Stimulated activated CD4-positive, alpha-beta T cell treated with anti-CD3 and anti-CD28 coated beads, Interleukin-1b, Interleukin-23, amount 100 ng/mL, for 48 hours (primary cell): ENCODE measurements around the gene XXYLT1.
"Not testable (repeated sequence)": the region's sequence is repeated elsewhere in the genome, so short reads cannot be mapped to it uniquely, and the experiment has no call there.

Experiments
- DNase-seq: peaks from one replicate; pipeline ENCODE4 v3.0.0-alpha.2; 2020

XXYLT1 gene, protein sequence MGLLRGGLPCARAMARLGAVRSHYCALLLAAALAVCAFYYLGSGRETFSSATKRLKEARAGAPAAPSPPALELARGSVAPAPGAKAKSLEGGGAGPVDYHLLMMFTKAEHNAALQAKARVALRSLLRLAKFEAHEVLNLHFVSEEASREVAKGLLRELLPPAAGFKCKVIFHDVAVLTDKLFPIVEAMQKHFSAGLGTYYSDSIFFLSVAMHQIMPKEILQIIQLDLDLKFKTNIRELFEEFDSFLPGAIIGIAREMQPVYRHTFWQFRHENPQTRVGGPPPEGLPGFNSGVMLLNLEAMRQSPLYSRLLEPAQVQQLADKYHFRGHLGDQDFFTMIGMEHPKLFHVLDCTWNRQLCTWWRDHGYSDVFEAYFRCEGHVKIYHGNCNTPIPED

DNA sequence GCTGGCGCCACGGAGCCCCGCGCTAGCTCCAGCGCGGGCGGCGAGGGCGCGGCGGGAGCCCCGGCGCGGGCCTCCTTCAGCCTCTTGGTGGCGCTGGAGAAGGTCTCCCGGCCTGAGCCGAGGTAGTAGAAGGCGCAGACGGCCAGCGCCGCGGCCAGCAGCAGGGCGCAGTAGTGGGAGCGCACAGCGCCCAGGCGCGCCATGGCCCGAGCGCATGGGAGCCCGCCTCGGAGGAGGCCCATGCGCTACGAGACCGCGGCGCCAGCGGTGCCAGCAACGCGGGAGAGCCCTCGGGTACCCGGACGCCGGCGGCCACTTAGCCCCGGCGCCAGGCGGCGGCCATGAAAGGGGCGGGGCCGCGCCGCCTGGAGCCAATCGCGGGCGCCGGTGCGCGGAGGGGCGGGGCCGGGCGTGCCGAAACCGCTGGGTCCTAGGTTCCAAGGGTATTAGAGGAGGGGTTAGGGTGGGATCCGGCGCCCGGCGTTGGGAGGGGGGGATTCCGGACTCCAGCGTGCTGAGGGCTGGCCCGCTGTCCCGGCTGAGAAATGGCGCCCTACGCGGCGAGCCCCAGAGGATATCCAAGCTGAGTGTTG is at the start of gene XXYLT1:
Gene XXYLT1, minus strand, starts transcription at position 343 of the 593 bp plus-strand sequence. Its CDS starts 101 bp downstream, at position 242.
- DNase-seq: peak; percentile 86

- DNase-seq: no peak
Observed at GRCh38 chr3:195319060-195319459, 48.1 kb upstream of the XXYLT1 start.

- DNase-seq: no peak
Observed at GRCh38 chr3:195312714-195313113, 41.8 kb upstream of the XXYLT1 start.

DNA sequence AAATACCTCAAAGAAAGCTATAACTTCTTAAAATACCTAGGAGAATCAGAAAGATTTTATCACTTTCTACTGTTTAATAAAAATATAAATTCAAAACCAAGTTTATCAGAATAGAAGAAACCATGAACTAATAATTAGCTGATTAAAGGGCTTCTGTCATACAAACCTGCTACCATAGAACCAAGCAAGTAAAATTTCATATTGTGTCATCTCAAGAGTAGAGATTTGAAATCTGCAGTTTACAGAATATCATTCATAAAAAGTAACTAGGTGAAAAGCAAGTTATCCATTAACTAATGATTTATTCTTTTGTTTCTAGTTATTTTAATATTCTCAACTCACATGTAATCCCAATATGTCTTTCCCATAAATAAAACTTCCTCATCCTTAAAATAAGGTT is 36.8 kb upstream of the XXYLT1 start:
- DNase-seq: no peak

DNA sequence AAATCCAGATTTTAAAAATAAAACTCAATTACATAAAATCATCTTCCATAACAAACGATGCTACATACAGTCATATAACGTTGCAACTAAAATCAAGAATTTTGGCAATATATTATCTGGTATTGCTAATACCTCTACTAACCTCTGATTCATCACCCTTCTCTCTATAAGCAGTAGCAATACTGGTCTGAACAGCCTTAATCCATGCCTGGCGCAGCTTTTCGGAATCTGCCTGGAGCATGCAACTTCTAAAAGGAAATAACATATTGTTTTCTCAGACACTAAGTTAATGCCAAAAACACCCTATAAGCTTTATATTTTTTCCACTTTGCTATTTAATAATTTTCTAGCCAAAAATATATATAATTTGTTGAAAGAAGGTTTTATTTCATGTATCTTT is 35.4 kb upstream of the XXYLT1 start:
- no peak for DNase-seq

DNA sequence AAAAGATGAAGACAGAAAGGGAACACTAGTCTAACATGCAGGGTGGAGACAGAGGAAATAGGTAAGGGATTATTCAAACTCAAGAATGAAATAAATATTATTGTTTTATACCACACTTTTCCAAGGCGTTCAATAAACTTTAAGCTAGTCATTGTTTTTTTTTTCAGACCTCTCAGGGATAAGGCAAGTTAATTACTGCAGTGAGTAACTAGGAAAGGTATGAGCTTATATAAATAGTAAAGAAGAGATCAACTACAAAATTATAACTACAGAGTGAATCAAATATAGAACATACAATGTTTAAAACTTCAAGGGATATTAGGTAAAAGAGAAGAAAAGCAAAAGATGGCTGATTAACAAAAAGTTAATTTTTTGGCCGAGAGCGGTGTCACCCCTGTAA is 31.5 kb upstream of the XXYLT1 start:
- no peak for DNase-seq

GRCh38 chr3:195297446-195297845 is 26.5 kb upstream of the XXYLT1 start:
- no peak for DNase-seq

DNA sequence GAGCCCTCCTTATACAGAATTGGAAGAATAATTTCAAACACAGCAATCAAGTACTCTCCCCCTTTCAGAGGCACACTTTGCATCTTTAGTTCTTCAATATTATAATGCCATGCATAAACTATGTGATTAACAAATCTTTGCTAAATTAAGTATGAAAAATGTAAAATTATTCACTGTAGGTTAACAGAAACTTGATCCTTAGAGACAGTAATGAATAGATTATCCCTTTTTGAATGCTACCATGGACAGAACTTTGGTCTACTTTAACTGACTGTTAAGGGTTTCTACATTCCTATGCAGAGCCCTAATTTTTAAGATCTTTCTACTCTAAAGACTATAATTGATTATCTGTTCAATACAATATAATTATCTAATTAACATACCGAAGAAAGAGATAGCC is 25.7 kb upstream of the XXYLT1 start:
- no peak for DNase-seq

DNA sequence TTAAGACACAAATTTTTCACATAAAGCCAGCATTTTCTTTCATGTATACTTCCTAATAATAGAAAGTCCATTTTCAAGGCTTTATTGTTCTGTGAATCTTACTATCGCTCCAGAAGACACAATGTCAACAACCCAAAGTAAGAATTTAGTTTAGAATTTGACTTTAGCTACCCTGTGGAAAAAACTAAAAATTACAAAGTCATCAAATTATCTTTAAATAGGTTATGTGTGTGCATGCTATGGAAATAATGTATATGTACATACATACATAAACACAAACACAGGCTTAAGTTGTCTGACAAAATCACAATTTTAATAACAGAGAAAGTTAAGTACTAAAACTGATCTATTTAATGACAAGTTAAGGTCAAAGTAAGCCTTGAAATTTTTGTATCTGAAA is 20.2 kb upstream of the XXYLT1 start:
- no peak for DNase-seq

DNA sequence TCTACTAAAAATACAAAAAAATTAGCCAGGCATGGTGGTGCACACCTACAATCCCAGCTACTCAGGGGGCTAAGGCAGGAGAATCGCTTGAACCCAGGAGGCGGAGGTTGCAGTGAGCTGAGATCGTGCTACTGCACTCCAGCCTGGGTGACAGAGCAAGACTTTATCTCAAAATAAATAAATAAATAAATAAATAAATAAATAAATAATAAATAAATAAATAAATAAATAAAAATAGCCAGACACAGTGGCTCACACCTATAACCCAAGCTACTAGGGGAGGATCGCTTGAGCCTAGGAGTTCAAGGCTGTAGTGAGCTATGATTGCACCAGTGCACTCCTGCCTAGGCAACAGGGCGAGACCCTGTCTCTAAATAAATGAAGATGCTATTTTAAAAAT is 19.7 kb upstream of the XXYLT1 start:
- DNase-seq: not testable (repeated sequence)

DNA sequence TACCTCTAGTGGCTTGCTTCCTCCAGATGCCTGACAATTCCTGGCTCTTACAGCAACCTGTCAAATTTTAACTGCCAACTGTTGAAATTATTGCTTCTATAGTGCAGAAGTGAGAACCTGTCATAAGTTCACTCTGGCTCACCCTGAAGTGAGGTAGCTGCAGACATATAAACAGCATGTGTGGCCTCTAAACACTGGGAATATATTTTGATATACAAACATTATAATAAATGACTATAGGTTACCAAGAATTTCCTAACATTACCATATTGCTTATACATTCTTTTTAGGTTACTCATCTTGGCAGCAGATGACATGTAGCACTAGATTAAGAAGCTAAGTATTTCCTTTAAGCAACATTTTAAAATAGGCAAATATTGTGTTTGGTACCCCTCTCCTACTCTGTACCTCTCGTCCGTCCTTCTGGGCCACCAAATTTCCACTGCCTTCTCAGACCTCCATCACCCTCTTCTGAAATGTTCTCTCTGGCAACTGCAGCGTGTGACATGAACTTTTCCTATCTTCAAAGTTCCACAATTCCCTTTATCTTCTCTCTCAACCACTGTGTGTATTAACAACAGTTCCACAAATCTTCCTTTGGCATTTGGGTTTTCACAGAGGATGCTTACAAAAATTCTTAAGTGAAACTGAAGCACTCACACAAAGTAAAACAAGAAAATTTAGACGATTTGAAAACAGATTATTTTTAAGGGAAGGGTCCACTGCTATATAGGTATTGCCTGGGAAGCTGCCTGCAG is 15.3 kb upstream of the XXYLT1 start:
- DNase-seq: no peak

GRCh38 chr3:195285372-195285771 is 14.4 kb upstream of the XXYLT1 start:
- DNase-seq: no peak

- no peak for DNase-seq
Observed at GRCh38 chr3:195284842-195285241, 13.9 kb upstream of the XXYLT1 start.

GRCh38 chr3:195282961-195283360 is 12.0 kb upstream of the XXYLT1 start:
- no peak for DNase-seq

DNA sequence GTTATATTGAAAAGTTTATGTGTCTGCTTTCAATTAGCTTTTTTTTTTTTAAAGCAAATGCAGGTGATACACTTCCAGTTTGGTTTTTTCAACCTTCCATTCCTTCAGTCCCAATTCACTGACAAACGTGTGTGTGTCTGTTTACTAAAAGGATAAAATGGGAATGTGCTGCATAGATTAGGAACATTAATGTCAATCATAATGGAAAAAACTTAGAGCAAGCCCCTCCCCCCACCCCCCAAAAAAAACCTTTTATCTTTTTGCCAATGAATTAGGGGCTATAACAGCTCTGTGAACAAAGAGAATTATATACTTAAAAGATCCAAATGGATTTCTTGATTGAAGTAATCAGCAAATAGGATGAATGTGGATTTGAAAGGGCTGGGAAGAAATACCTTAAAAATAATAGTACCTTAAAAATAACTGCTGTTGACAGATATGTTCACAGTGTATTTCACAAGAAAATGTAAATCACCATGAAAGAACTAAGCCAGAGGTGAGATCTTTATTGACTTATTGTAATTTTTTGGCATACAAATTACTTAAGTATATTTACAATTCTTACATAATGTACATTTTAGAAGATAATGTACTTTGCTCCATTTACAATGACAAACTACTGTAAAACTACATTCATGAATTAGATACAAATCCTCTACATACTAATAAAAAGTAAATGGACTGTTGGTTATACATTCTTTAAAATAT is 3.5 kb upstream of the XXYLT1 start:
- no peak for DNase-seq

DNA sequence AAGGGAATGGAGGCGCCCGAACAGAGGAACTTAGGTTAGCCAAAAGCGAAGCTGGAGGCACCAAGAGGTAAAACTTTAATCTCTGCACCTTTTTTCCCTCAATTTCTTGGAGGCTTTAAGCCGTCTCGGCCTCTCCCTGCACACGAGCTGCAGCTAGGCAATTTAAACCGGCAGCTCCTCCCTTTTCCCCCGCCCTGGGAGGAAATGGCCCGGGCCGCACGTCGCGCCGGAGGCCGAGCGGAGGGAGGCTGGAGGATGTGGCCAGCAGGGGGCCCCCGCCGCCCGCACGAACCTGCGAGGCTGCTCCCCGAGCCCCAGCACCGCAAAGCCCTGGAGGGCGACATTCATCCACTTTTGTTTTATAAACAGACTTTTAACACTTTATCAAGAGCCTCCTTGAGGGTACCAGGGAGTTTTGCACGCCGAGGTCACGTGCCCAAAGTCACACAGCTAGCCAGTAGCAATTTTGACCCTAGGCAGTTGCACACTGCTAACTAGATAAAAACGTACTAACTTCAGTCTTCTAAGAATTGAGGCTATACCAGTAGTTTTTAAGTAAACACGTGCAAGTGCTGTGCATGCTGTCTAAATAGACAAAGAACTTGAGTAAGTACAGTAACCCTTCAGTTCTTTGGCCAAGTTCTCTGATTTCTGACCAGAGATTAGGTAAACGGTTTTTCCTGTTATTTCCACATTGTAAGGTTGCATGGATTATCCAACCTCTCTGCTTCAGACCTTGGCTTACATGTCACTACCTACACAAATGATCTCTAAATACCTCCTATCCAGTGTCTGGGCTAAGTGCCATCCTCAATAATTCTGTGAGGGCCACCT is 668 bp upstream of the XXYLT1 start:
- peak; percentile 87 for DNase-seq

- peak; percentile 38 for DNase-seq
Observed at GRCh38 chr3:195270079-195270816, 711 bp downstream of the XXYLT1 start.

DNA sequence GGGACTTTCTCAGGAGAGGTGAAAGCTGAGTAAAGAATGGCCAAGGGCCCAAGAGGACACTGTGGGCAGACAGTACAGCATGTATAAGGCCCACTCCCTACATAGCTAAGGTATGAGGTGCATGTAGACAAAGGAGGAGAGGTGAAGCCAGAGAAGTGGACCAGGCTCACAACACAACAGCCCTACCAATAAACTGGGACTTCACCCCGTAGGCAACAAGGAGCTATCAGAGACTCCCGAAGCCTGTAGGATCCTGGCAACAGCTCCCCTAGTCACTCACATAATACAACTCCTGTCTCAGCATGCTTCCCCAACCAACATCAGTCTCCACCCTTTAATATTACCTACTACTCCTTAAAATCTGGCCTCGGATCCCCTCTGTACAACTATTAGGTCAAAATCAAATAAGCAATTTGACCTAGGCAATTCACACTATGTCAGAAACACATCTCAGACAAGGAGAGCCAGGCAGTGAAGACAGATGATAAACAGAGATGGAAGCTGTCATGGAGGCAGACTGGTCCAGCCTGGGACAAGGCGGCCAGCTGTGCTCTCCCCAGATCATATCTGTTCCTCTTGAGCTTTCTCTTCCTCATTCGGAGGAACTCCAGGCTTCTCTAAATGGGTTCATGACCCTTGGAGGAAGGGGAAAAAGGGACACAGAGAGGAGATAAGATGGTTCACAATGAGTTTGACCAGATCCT is 1.4 kb downstream of the XXYLT1 start:
- DNase-seq: no peak

- no peak for DNase-seq
Observed at GRCh38 chr3:195268576-195269309, 2.2 kb downstream of the XXYLT1 start.

DNA sequence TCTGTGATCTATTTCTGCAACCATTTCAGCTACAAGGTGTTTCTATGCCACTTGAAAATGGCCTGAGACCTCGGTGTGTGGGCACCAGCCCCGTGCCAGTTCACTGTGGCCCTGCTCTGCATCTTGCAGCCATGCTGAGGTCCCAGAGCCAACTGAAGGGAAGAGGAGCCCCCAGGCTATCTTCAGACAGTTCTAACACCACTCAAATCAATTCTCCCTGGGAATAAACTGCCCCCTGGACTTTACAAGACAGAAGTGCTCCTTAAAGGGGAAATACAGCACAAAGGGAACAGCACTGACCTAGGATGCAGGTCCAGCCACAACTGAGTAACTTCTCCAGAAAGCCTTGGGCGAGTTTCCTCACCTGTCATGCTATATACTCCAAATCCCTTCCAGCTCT is 3.9 kb downstream of the XXYLT1 start:
- no peak for DNase-seq
